Brain microvascular endothelial cell (primary cell): ENCODE measurements around the gene FCER1G.

Source experiments
- DNase-seq: peaks from one replicate; pipeline ENCODE4 v3.0.0-alpha.2; 2020
- H3K27ac ChIP-seq: fragments of 250-450 bp; sonication (Bioruptor Pico); 2 replicates; pipeline ENCODE4 v1.5.1; 2020; ENCODE audit warnings: mild to moderate bottlenecking, moderate library complexity
- H3K27me3 ChIP-seq: fragments of 250-450 bp; sonication (Bioruptor Pico); replicated peaks from 2 replicates; pipeline ENCODE4 v1.5.1; 2020; ENCODE audit warnings: mild to moderate bottlenecking
- H3K36me3 ChIP-seq: fragments of 250-450 bp; sonication (Bioruptor Pico); replicated peaks from 2 replicates; pipeline ENCODE4 v1.5.1; 2020; ENCODE audit warnings: mild to moderate bottlenecking
- H3K4me3 ChIP-seq: 2 replicates; pipeline ENCODE4 v1.5.1; 2011; ENCODE audit warnings: low read depth, mild to moderate bottlenecking, control low read depth, low read length, moderate library complexity
- in situ Hi-C: cut with HindIII; loops from 2 replicates; pipeline ENCODE4 v1.10.0; 2017; ENCODE audit warnings: low sequenced_read_pairs, low pct_ligation_motif_present
- TF ChIP-seq, protein P1 (sequence below): IDR thresholded peaks from 2 replicates; pipeline ENCODE4 v1.5.1; 2011; ENCODE audit warnings: low read depth, mild to moderate bottlenecking, moderate library complexity, low read length, control low read depth, inconsistent platforms; ENCODE audit errors: missing control alignments

The FCER1G gene

DNA sequence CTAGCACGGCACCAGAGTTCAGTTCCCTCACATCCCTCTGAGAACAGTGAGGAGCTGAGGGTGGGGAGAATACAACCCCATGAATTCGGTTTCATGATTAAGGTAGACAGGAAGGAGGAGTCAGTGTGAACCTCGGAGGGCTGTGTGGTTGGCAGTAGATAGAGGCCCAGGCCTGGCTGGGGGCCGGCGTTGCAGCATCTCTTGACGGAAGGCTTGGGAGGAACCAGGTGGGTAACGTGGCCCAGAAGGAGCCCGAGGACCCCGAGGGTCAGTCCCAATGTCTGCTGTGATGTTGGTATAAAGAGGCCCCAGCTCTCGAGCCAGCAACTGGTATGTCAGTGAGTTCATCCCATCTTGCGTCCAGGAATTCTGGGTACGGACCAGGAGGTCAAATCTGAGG is 43.4 kb upstream of the FCER1G start:
- in situ Hi-C loops: no loop called here
- Histone ChIP-seq H3K36me3 (peaks cover 53% of the 10 kb centered on the region), H3K27ac (no peak overlapping the region)

DNA sequence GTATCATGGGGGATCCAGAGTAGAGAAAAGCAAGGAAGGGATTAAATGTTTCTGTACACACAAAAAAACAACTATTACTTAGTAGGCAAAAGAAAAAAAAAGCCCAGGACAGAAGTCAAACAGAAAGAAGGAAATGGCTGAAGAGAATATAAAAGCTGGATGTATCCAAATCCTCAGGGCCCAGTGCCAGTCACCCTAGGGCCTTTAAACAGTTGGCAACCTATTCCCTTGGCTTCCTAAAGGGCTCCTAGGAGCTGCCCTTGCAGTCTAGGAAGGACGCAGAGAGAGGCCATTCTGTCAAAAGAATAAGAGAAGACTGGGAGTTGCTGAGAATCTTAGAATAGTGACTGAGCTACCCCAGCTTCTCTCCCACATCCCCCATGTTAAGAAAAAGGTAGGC is 42.7 kb upstream of the FCER1G start:
- TF ChIP-seq, protein P1, sequence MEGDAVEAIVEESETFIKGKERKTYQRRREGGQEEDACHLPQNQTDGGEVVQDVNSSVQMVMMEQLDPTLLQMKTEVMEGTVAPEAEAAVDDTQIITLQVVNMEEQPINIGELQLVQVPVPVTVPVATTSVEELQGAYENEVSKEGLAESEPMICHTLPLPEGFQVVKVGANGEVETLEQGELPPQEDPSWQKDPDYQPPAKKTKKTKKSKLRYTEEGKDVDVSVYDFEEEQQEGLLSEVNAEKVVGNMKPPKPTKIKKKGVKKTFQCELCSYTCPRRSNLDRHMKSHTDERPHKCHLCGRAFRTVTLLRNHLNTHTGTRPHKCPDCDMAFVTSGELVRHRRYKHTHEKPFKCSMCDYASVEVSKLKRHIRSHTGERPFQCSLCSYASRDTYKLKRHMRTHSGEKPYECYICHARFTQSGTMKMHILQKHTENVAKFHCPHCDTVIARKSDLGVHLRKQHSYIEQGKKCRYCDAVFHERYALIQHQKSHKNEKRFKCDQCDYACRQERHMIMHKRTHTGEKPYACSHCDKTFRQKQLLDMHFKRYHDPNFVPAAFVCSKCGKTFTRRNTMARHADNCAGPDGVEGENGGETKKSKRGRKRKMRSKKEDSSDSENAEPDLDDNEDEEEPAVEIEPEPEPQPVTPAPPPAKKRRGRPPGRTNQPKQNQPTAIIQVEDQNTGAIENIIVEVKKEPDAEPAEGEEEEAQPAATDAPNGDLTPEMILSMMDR: no peak
- no peak for DNase-seq
- Histone ChIP-seq H3K27me3 (no peaks in the 10 kb centered on the region), H3K36me3 (peaks cover 53% of the 10 kb centered on the region), H3K27ac (peak overlapping the region; percentile 84), H3K4me3 (no peak overlapping the region)
- in situ Hi-C loops: no loop called here

More for the DNA sequence above, 43.4 kb upstream of the FCER1G start:
- H3K4me3 ChIP-seq: no peak overlapping the region
- DNase-seq: no peak
- no peaks in the 10 kb centered on the region for H3K27me3 ChIP-seq
- TF ChIP-seq, protein P1: no peak

DNA sequence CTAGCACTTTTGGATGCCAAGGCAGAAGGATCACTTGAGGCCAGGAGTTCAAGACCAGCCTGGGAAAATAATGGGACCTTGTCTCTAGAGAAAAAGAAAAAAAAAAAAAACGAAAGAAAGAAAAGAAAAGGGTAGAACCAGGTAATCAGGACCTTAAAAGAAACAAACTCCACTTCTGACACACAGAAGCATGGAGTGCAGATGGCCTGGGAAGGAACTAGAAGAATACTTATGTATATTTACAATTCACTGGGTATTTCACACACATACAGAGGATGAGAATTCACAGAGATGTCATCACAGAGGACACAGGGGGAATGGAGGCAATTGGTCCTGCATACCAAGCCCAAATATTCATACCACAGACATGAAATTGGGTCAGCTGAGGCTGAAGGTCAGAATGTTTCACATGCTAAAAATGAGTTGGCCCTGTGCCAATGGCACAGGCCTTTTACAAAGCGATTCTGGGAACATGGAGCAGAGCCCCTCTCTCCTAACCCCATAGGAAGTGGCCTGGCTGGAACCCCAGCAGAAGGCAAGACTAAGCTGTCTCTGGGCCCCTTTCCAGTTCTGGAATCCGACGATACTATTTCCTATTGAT is 42.2 kb upstream of the FCER1G start:
- TF ChIP-seq, protein P1: no peak
- peak overlapping the region; percentile 84 for H3K27ac ChIP-seq
- no peak overlapping the region for H3K4me3 ChIP-seq
- in situ Hi-C loops: no loop called here
- peaks cover 51% of the 10 kb centered on the region for H3K36me3 ChIP-seq
- peak; percentile 86 for DNase-seq
- H3K27me3 ChIP-seq: no peaks in the 10 kb centered on the region

DNA sequence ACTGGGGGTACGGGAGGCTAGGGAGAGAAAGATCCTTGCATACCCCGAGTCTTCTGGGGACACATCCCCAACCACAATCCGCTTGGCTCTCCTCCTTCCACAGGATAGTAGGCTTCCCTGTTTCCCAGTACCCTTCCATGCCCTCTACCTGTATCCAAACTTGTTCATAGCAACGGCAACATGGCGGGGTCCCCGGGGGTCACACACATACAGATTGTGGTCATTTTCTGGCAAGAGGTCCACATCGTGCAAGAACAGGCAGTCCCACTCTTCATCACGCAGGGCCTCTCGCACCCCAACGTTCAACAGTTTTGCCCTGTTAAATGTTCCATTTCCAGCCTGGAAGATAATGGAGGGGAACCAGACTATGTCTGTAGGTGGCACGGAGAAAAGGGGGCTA is 41.4 kb upstream of the FCER1G start:
- no peak for DNase-seq
- Histone ChIP-seq H3K27me3 (no peaks in the 10 kb centered on the region), H3K36me3 (peaks cover 49% of the 10 kb centered on the region), H3K27ac (peak overlapping the region; percentile 84), H3K4me3 (no peak overlapping the region)
- TF ChIP-seq, protein P1: no peak
- in situ Hi-C loops: no loop called here

DNA sequence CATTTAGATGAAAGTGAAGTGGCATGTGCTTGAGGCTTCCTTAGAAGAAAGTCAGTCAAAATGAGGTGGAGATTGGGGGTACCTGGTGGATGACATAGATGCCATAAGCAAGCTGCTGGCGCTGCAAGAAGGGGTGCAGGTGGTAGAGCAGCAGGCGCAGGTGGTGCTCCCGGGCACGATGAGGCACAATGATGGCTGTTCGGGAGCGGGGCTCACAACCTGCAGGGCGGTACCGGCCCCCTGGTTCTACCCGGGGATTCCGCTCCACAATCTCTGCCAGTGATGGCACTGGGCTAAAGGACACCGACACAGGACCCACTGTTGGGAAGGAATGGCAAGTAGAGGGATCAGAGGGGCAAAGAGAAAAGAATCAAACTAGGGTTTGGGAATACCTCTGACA is 40.2 kb upstream of the FCER1G start:
- no peak for DNase-seq
- in situ Hi-C loops: no loop called here
- H3K36me3 ChIP-seq: peaks cover 44% of the 10 kb centered on the region
- H3K27ac ChIP-seq: no peak overlapping the region
- H3K27me3 ChIP-seq: no peaks in the 10 kb centered on the region
- H3K4me3 ChIP-seq: no peak overlapping the region
- TF ChIP-seq, protein P1: no peak
